Stimulated activated CD4-positive, alpha-beta T cell treated with anti-CD3 and anti-CD28 coated beads, Interleukin-15, amount 100 ng/mL, for 24 hours (primary cell): ENCODE measurements around the gene PARD3B.

ENCODE experiments used
- DNase-seq: peaks from one replicate; pipeline ENCODE4 v3.0.0-alpha.2; 2020

Gene PARD3B

DNA sequence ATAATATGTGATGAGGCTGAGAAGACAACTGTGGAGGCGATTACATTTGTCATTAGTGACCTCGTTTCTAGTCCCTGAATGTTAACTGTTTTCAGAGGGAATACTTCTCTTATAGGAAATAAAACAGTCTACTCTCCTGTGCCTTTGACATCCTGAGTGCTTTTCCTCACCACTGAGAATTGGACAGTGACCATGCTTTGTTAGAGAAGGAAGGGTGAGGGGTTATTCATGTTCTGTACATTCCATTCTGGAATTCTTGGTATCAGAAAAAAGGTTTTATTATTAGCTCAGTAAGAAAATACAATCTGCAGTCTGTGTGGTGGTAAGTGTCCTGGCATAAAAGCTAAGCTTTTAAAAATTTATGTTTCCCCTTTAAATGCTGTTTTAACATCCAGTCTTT, 58.8 kb downstream of the PARD3B start:
- DNase-seq: no peak

GRCh38 chr2:204608237-204608939, 63.1 kb downstream of the PARD3B start:
- no peak for DNase-seq

DNA sequence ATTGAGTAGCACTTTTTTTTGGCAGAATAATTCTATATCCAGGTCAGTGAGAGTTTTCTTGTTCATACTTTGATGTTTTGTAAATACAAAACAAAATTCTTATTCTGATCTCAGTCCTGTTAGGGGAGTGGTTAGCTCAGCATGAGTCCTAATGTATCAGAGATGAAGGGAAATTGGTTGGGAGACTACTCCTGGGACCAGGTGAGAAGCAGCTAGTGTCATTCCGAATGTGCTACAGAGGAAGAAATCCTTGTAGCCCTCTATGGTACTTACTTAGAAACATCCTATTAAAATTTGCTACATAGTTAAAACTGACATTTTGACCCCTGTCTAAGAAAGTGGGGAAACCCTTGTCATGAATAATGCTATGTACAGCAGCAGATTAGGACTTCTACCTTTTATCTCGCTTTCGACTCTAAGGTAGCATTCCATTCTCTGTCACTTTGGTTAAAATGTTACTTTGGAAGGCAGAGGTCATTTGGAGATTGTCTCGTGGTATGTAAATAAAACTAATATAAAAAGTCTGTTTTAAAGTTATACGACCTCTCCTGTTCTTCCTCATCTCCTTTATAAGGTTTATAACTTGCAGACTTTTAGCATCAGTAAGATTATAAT, 65.8 kb downstream of the PARD3B start:
- DNase-seq: no peak

DNA sequence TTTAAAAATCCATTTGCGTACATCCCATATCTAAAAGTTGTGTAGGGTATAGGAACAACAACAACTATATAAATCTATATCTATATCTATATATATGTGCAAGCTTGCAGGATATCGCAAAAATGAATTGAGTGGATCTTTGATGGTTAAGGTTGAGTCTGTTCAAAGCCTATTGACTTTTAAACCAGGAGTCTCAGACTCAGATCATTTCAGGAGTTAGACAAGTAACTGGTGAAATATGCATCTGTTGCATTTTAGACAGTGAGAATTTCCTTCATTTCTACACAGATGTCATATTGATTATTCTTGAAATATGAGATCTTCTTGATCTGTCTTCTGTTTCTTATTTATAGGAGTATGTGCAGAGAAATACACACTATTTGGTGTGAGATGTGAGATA, 66.5 kb downstream of the PARD3B start:
- DNase-seq: no peak

GRCh38 chr2:204613635-204614034, 68.4 kb downstream of the PARD3B start:
- DNase-seq: no peak

DNA sequence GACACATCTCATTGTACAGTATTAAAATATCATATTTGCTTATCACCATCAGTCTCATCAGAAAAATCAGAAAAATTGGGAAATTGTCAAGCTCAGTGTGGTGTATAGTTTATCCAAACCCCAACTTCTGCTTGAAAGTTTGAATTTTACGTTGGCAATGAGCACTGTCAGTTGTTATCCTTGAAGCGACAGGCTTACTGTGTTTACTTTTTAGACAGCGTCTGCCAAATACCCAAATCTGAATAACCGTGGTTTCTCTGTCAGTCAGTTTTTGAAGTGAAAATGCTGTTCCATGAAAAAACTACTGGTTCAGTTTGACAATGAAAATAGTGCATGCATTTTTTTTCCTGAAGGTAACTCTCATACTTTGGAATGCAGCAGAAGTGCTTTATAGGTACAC, 70.2 kb downstream of the PARD3B start:
- DNase-seq: no peak

DNA sequence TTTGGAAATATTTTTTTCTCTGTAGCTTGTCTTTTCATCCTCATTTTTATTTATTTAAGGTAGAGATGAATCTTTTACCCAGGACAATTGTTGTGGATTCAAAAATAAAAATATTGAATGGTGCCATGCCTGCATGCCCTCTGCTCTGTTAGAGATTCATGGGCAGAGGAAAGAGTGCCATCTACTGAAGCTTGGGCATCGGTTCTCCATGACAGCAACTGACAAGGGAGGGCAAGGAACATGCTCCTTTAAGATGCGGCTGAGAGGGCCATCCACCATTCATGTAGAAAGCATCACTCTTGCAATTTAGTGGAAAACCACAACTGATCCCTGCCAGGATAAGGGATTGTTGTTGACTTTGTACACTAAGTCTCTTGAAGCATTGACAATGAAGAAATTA, 79.9 kb downstream of the PARD3B start:
- no peak for DNase-seq

GRCh38 chr2:204628926-204629712, 83.8 kb downstream of the PARD3B start:
- DNase-seq: no peak

DNA sequence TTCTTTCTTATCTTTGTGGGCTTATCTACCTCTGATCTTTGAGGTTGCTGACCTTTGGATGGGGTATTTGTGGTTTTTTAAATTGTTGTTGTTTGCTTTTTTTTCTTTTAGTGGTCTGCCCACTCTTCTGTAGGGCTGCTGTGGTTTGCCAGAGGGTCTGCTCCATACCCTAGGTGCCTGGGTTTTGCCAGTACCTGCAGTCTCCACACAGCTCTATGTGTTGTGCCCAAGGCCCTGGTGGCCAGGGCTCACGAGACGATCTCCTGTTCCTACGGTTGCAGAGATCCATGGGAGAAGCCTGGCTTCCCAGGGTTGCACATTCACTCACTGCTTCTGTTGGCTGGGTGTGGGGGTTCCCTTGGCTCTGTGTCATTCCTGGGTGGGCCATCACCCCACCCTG, 87.1 kb downstream of the PARD3B start:
- no peak for DNase-seq

DNA sequence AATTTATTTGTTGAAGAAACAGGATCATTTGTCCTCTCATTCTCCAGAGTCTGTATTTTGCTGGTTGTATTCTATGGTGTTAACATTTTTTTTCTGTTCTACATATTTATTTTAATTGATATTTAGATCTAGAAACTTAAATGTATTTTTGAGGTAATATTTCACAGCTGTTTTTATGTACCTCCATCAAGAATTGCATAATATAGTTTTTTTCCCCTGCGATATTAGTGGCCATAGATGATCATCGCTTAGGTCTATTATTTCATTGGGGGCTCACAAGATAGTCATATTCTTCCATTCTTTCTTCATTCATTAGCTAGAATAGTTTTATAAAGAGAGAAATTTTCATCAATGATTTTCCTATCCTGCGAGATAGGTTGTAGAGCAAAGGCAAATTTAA, 89.3 kb downstream of the PARD3B start:
- no peak for DNase-seq

DNA sequence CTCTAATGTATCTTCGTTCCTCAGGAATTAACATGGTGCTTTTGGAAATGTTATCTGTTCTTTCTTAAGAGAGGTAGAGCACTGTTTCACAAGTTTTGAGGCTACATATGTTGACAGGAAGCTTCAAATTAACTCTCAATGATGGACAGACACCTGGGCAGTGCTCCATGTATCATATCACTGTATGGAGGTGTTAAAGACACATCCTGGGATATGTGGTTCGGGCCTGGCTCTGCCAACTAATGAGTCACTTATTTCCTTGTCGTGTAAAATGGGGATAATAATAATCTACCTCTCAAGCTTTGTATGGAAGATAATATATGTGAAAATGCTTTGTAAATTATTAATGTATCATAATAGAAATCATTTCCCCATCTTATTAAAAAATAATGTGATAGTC, 90.2 kb downstream of the PARD3B start:
- no peak for DNase-seq

- DNase-seq: no peak
Measured at GRCh38 chr2:204638471-204639194, 93.4 kb downstream of the PARD3B start.

- DNase-seq: no peak
Measured at GRCh38 chr2:204643326-204643725, 98.1 kb downstream of the PARD3B start.

GRCh38 chr2:204645018-204645773, 99.9 kb downstream of the PARD3B start:
- no peak for DNase-seq

GRCh38 chr2:204647626-204648025, 102.4 kb downstream of the PARD3B start:
- DNase-seq: no peak

- DNase-seq: no peak
Measured at GRCh38 chr2:204650611-204651010, 105.3 kb downstream of the PARD3B start.

DNA sequence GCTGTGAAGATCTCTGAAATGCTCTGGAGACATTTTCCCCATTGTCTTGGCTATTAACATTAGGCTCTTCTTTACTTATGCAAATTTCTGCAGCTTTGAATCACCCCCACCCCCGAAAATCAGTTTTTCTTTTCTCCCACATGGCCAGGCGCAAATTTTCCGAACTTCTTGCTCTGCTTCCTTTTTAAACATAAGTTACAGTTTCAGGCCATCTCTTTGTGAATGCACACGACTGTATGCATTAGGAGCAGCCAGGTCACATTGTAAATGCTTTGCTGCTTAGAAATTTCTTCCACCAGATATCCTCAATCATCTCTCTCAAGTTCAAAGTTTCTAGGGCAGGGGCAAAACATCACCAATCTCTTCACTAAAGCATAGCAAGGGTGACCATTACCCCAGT, 106.8 kb downstream of the PARD3B start:
- no peak for DNase-seq

GRCh38 chr2:204654669-204655068, 109.4 kb downstream of the PARD3B start:
- DNase-seq: no peak

DNA sequence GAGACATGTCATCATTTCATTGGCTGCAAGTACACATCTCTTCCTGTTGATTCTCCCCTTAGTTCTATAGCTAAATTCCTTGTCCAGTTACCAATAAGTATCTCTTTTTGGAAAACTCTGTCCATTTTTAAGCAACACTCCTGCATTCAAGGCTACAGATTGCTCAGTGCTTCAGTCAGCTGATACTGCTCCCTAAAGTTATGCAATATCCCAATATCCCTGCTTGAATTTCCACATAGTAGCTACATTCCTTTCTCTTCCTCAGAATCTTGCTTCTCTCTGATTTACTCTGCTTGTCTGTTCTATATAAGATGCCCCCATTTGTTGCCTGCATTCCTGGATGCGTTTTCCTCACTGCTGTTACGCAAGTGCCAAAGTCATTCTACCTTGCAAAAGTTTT, 109.8 kb downstream of the PARD3B start:
- no peak for DNase-seq

GRCh38 chr2:204655626-204656025, 110.4 kb downstream of the PARD3B start:
- no peak for DNase-seq

DNA sequence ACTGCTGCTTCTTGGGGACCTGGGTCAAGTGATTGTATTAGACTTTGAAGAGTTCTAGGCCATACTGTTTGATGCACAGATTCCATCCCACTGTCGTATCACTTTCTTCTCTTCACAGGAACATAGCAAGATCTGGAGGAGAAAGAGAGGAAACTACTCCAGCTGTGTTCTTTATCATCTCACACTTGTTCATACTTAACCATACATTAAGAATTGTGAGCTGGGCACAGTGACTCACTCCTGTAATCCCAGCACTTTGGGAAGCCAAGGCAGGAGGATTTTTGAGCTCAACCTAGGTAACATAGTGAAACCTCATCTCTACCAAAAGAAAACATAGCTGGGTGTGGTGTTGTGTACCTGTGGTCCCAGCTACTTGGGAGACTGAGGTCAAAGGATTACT, 111.7 kb downstream of the PARD3B start:
- DNase-seq: no peak

GRCh38 chr2:204662956-204663355, 117.7 kb downstream of the PARD3B start:
- DNase-seq: no peak
